Left ventricle myocardium superior (tissue), 1 donor: ENCODE data around the gene CDKN2AIPNL. TPM values are rescaled to one million over a fixed set of nuclear protein-coding genes. Genes with fewer than 3 reads are reported as not detected.

ENCODE experiments used
- ATAC-seq: fragments of 200-7000 bp; cut with Tn5 transposase; one replicate; pipeline ENCODE4 v1.9.1; 2020; ENCODE audit warnings: mild to moderate bottlenecking, moderate library complexity
- DNase-seq: peaks from one replicate; pipeline ENCODE4 v3.0.0-alpha.2; 2020
- intact Hi-C: fragments of 100-400 bp; cut with micrococcal nuclease; formaldehyde crosslinking; loops from one replicate; pipeline ENCODE4 v1.11.0; 2022
- long read RNA-seq: library from polyadenylated mRNA; unstranded; transcript quantifications from one replicate; pipeline ENCODE4 v2.0.0, GENCODE V29; 2021
- total RNA-seq: library from RNA; stranded (reverse); fragmentation: NEBNext Ultra II Directional; extraction: Animal tissue kit (Norgen Biotek cat#: 25700); gene quantifications from one replicate; pipeline ENCODE4 v1.2.1, GENCODE V29; 2021
- donor health status: DM: no; HTN: yes; CAD: no; lungs with severe emphysema.

The CDKN2AIPNL gene, protein sequence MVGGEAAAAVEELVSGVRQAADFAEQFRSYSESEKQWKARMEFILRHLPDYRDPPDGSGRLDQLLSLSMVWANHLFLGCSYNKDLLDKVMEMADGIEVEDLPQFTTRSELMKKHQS
- total RNA-seq, result 46.0 TPM
- long read RNA-seq, transcript CDKN2AIPNL-202 (3 exons, 1,223 nt), result major isoform, 97 of 97 reads
- long read RNA-seq, partial matches to known transcripts, result 0 of 97 reads
- long read RNA-seq, other reads (novel, unspliced or antisense), result 0 of 97 reads

DNA sequence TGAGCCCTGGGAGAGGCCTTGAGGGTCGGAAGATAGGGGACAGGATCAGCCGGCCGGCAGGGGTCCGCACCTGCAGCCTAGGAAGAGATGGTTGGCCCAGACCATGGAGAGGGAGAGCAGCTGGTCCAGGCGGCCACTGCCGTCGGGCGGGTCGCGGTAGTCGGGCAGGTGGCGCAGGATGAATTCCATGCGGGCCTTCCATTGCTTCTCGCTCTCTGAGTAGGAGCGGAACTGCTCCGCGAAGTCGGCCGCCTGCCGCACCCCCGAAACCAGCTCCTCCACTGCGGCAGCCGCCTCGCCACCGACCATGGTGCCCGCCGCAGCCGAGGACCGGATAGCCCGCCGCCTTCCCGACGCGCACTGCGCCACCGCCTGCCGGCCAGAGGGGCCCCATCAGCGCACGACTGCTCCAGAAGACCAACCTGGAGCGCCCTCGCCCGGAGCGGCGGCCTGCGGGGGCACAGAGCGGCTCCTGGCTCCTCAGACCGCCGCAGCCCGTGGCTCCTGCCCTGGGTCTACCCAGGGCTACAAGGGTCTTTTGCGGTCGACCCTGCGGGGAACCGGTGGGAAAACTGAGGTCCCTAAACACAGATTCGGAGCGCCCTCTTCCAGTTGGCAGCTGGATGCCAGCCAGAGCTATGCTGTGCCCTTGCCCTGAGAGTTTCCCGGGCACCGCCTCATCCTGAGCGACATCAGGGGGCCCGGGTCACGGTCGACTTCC lies at the start of gene CDKN2AIPNL:
Gene CDKN2AIPNL (minus strand): TSS at position 336 of the 721 bp plus-strand sequence. CDS start 27 bp downstream, at position 309.
- peak; percentile 100 for ATAC-seq
- intact Hi-C loops, result no loop called here
- DNase-seq, result peak; percentile 96

DNA sequence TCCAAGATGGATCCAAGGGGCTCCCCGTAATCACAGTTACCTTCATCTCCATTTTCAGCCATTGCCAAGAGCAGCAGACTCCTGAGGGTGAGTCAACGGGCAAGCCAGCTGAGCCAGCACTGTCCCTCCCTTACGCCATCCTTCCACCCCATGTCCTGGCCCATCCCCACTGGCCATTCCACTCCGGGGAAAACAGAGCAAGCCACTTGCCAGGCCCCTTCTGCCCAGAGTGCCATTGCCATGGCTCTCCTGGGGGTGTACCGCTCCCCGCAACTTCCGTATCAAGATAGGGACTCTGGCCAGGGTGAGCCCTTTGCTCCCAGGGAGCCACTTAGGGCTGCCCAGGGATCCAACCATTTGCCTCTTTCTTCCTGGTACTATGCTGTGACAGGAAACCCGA lies 48.9 kb upstream of the CDKN2AIPNL start:
- no peak for DNase-seq
- intact Hi-C loops, result no loop called here
- ATAC-seq, result no peak

- intact Hi-C loops, result no loop called here
- no peak for DNase-seq
- ATAC-seq, result no peak
Measured at GRCh38 chr5:134459491-134459890, 47.8 kb upstream of the CDKN2AIPNL start.

DNA sequence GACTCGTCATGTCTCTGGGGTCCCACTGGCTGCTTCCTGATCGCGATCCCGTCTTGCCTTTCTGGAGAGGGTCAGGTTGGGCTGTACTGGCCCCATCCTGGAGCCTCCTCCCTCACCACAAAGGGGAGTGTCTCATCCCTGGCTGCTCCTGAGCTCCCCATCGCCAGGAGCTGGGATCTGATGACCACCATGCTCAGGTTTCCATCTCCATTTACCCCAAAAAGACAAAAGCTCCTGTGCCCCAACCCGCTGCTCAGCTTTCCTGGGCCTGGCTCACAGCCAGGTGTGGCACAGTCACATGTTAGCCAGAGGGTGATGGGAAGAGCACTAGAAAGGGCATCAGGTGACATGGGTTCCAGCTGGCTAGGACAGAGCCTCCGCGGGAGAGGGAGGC lies 47.3 kb upstream of the CDKN2AIPNL start:
- intact Hi-C loops, result no loop called here
- peak; percentile 61 for DNase-seq

DNA sequence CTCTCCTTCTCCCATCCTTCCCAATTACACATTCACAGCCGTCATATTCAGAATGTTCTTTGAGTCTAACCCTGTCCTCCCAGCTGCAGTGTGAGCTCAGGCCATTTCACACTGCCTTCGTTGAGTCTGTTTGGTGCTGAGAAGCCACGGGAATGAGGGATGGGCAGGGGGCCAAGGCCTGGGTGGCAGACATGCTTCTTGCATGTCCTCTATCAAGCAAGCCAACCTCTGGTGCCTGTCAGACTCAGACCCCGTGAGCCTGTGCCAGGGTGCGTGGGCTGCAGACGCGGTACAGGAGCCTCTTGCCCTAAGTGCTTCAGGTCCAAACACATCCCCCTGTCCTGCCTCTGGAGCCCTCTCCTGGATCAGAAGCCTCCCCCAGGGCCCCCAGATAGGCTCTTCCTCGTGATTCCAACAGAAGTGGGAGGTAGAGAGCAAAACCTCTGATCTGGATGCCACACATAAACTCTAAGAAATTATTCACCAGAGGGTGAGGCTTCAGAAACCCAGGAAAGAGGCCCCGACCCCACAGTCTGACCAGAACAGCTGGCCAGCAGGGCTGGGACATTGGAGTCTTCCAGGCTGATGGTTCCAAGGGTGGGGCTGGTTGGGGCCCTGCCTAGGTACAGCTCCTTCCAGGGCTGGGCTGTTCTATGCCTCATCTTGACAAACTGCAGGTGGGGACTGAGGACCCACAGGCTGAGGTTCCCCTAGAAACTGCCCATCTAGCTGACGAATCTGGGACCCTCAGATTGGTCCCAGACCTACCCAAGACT lies 46.7 kb upstream of the CDKN2AIPNL start:
- ATAC-seq, result peak; percentile 75
- intact Hi-C loops, result no loop called here

More for the DNA sequence above, 47.3 kb upstream of the CDKN2AIPNL start:
- peak; percentile 64 for ATAC-seq

DNA sequence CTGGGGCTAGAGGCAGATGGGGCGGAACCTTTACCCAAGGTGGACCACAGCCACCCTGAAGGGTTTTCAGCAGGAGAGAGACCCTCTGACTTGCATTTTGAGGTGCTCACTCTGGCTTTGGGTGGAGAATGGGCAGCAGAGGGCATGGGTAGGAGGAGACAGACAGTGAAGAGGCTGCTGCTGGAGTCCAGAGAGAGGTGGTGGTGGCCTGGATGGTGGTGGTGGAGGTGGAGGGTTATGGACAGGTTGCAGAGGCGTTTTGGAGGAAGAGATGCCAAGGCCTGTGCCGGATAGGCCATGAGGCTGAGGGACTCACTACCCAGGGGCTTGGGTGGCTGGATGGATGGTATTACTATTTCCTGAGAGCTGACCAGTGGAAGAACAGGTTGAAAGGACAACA lies 46.1 kb upstream of the CDKN2AIPNL start:
- no peak for ATAC-seq
- DNase-seq, result no peak
- intact Hi-C loops, result no loop called here

More for the DNA sequence above, 46.7 kb upstream of the CDKN2AIPNL start:
- peak; percentile 81 for DNase-seq

GRCh38 chr5:134456825-134457224 lies 45.1 kb upstream of the CDKN2AIPNL start:
- intact Hi-C loops, result no loop called here
- DNase-seq (no peak), ATAC-seq (no peak)

DNA sequence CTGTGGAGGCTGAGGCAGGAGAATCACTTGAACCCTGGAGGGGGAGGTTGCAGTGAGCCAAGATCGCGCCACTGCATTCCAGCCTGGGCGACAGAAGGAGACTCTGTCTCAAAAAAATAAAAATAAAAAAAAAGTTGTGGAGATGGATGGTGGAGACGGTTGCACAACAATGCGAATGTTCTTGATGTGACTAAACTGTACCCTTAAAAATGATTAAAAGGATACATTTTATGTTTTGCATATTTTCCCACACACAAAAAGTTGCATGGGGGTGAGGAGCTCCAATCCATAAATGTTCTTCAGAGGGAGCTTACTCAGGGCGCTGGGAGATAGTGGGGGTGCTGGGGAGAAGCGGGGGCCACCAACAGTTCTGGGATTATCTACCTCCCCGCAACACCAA lies 43.8 kb upstream of the CDKN2AIPNL start:
- intact Hi-C loops, result no loop called here

DNA sequence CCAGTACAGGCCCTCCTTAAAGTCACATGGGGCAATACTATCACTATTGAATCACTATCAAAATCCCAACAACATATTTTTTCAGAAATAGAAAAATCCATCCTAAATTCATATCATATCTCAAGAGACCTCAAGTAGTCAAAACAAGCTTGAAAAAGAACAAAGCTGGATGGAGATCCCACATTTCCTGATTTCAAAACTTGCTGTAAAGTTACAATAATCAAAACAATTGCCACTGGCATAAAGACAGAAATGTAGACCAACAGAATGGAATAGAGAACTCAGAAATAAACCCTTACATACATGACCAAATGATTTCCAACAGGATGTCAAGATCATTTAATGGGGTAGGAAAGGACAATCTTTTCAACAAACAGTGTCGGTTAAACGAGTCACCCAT lies 41.3 kb upstream of the CDKN2AIPNL start:
- ATAC-seq, result no peak
- DNase-seq, result no peak
- intact Hi-C loops, result no loop called here

More for the DNA sequence above, 43.8 kb upstream of the CDKN2AIPNL start:
- DNase-seq (no peak), ATAC-seq (no peak)

DNA sequence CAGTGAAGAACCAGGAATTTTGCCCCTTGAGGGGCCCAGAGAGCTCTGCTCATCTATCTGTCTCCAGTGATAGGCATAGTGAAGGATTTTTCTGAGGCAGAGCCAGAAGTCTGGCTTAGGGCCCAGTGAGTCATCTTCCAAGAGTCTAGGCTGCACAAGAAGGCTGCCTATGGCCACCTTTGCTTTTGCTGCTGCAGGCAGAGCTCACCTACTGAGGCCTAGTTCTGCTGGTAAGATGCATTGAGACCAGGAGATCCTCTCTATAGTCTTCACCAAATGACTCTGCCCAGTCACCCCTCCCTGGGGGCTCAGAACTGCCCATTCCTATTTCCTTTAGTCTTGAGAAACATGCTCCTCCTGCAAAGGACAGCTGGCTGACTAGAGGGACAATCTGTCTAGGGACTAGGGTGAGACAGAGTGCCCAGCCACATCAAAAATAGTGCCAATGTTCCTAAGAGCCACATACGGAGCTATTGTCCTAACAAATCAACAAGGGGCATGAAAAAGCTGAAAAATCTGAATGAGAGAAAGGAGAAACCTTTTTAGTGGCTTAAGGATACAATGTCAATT lies 40.3 kb upstream of the CDKN2AIPNL start:
- intact Hi-C loops, result no loop called here
- peak; percentile 82 for ATAC-seq
- DNase-seq, result peak; percentile 46

DNA sequence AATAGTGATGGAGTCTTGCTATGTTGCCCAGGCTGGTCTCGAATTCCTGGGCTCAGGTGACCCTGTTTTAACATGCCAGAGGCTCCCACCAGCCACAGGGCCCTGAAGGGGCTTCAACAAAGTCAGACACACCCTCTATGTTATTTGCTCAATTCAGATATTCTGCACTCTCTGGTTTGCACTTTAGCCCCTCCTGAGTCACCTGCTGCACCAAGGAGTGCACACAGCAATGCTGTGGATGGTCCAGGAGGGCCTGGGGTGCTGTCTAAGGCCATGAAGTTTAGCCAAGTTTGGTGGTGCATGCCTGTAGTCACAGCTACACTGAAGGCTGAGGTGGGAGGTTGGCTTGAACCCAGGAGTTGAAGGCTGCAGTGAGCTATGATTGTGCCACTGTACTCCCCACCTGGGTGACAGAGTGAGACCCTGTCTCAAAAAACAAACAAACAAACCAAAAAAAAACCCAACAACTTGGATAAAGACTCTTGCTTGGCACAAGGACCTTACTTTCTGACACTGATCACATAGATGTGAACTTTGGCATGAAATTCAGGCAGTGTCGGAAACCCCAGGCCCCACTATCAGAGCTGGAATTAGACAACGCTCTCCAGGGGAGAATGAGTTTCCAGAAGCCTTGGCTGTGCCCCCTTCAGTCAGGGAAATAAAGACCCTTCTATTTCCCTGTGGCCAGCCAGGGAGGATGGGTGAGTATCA lies 39.7 kb upstream of the CDKN2AIPNL start:
- no peak for ATAC-seq

DNA sequence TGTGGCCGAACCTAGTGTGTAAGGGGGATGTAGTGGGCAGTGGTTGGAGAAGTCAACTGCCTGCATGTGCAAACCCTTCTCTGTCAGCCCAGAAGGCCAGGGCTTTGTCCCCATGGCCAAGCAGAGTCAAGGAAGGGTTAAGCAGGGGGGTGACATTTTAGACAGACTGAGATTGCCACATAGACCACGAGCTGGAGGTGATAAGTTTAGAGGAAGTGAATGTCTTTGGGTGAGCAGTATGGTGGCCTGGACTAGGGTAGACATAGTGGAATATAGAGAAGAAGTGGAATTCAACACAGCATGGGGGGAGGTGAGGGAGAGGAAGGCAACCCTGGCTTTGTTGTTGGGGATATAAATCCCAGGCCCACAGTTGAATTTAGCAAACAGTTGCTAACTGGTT lies 38.7 kb upstream of the CDKN2AIPNL start:
- intact Hi-C loops, result no loop called here
- DNase-seq, result no peak

More for the DNA sequence above, 39.7 kb upstream of the CDKN2AIPNL start:
- no peak for DNase-seq
- intact Hi-C loops, result no loop called here

GRCh38 chr5:134449167-134449566 lies 37.5 kb upstream of the CDKN2AIPNL start:
- intact Hi-C loops, result no loop called here
- DNase-seq, result no peak
- no peak for ATAC-seq

More for the DNA sequence above, 38.7 kb upstream of the CDKN2AIPNL start:
- ATAC-seq, result no peak

- no peak for DNase-seq
- ATAC-seq, result no peak
- intact Hi-C loops, result no loop called here
Measured at GRCh38 chr5:134447815-134448520, 36.3 kb upstream of the CDKN2AIPNL start.

DNA sequence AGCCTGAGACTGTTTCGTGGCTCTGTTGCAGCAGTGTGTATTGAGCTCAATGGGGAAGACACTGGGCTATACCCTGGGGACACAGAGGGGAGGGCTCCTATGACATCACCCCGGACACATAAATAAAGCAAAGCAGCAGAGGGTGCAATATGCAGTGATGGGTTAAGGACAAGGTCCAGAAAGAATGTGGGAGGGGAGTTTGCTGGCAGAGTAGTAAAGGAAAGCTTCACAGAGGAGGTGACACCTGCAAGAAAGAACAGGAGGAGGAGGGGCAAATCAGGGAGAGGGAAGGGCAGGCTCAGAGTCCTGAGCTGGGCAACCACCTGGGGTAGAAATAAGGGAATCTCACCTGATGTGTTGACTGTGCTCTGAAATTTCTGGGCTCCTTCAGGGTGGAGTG lies 35.3 kb upstream of the CDKN2AIPNL start:
- ATAC-seq, result no peak
- intact Hi-C loops, result no loop called here
- DNase-seq, result no peak

- ATAC-seq (no peak), DNase-seq (no peak)
- intact Hi-C loops, result no loop called here
Measured at GRCh38 chr5:134445856-134446818, 34.5 kb upstream of the CDKN2AIPNL start.

DNA sequence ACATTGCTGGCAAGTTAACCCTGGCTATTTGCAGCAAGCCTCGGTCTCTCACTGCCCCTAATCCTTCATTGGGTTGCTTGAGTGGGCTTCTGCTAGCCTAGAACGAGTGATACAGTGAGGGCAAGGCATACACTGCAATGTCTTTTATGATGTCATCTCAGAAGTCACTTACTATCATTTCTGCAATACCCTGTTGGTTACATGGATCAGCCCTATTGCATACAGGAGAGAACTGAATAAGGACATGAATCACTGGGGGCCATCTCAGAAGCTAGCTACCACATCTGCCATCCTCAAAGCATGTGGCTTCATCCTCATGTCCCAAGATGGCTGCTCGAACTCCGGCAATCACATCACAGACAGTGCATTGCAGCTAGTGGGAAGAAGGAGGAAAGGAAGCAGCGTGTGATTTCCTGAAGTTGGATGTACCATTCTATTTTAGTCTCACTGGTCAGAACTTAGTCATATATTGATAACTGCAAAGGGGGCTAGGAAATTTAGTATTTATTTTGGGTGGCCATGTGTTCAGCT lies 33.3 kb upstream of the CDKN2AIPNL start:
- DNase-seq (no peak), ATAC-seq (no peak)
- intact Hi-C loops, result no loop called here
